Endodermal cell (in vitro differentiated cells): ENCODE data around the gene ZNF813. TPM values are rescaled to one million over a fixed set of nuclear protein-coding genes. Genes with fewer than 3 reads are reported as not detected.
"Not testable (repeated sequence)": the region's sequence is repeated elsewhere in the genome, so short reads cannot be mapped to it uniquely, and the experiment has no call there.

Experiments
- DNase-seq: peaks from one replicate; pipeline ENCODE4 v3.0.0-alpha.2; 2017
- H3K27ac ChIP-seq: 2 replicates; pipeline ENCODE4 v1.5.1; 2013; ENCODE audit warnings: mild to moderate bottlenecking, low read depth, low read length, moderate library complexity
- H3K27me3 ChIP-seq: 2 replicates; pipeline ENCODE4 v1.6.1; 2013; ENCODE audit warnings: mild to moderate bottlenecking, low read length, moderate library complexity; ENCODE audit not compliant: insufficient read depth, control insufficient read depth, poor library complexity, severe bottlenecking
- H3K36me3 ChIP-seq: 2 replicates; pipeline ENCODE4 v1.7.0; 2013; ENCODE audit warnings: mild to moderate bottlenecking, low read length, moderate library complexity; ENCODE audit not compliant: control insufficient read depth, insufficient read depth
- H3K4me1 ChIP-seq: one replicate; pipeline ENCODE4 v1.7.0; 2013; ENCODE audit warnings: low read length; ENCODE audit not compliant: control insufficient read depth, insufficient read depth
- H3K4me3 ChIP-seq: 2 replicates; pipeline ENCODE4 v1.5.1; 2013; ENCODE audit warnings: mild to moderate bottlenecking, low read length, moderate library complexity
- H3K9ac ChIP-seq: 2 replicates; pipeline ENCODE4 v1.6.1; 2013; ENCODE audit warnings: mild to moderate bottlenecking, low read length, moderate library complexity; ENCODE audit not compliant: poor library complexity, severe bottlenecking; ENCODE audit errors: extremely low read depth
- H3K9me3 ChIP-seq: 2 replicates; pipeline ENCODE4 v1.6.1; 2013; ENCODE audit warnings: mild to moderate bottlenecking, low read length, moderate library complexity; ENCODE audit not compliant: control insufficient read depth
- H3K27ac Mint-ChIP-seq: 2 replicates; pipeline ENCODE4 v1.8.0; 2020; ENCODE audit warnings: mixed read lengths
- H3K27me3 Mint-ChIP-seq: 2 replicates; pipeline ENCODE4 v1.8.0; 2021; ENCODE audit warnings: mild to moderate bottlenecking, mixed read lengths; ENCODE audit not compliant: insufficient read depth
- H3K36me3 Mint-ChIP-seq: 2 replicates; pipeline ENCODE4 v1.8.0; 2020; ENCODE audit warnings: low read depth, mixed read lengths
- H3K4me1 Mint-ChIP-seq: 2 replicates; pipeline ENCODE4 v1.8.0; 2020; ENCODE audit warnings: mixed read lengths
- H3K4me3 Mint-ChIP-seq: 2 replicates; pipeline ENCODE4 v1.8.0; 2020; ENCODE audit warnings: mild to moderate bottlenecking, moderate library complexity, mixed read lengths
- H3K9me3 Mint-ChIP-seq: 2 replicates; pipeline ENCODE4 v1.8.0; 2020; ENCODE audit warnings: mild to moderate bottlenecking, mixed read lengths
- WGBS, 2 experiments: methylation state at CpG; one replicate each; pipeline versions ENCODE4 v1.1.5 to v1.1.7; 2013; ENCODE audit warnings: missing lambda C conversion rate in 2 of 2, mixed read lengths in 1 of 2; ENCODE audit not compliant: insufficient coverage in 1 of 2, insufficient read length in 1 of 2; 5-methylcytosine and 5-hydroxymethylcytosine counted together
- long read RNA-seq, 4 experiments: library from polyadenylated mRNA in 2 of 4; library from RNA in 1 of 4; library from capped mRNA in 1 of 4; stranded (forward) in 3 of 4; unstranded in 1 of 4; transcript quantifications; one replicate each; pipeline ENCODE4 v2.0.0, GENCODE V29; 2020 to 2021; ENCODE audit warnings: inconsistent platforms in 1 of 4
- polyA plus RNA-seq, 2 experiments: library from polyadenylated mRNA; stranded (reverse); fragments of 50-300 nt; gene quantifications; one replicate each; pipeline ENCODE4 v1.2.3, GENCODE V29; 2013
- total RNA-seq, 2 donors: library from RNA; stranded (reverse); fragmentation: NEBNext Ultra II Directional in 1 of 2; extraction: Animal tissue kit (Norgen Biotek cat#: 25700) in 1 of 2; gene quantifications; 2 replicates in 1 of 2; 3 replicates in 1 of 2; pipeline ENCODE4 v1.2.1, GENCODE V29; 2021
- TF ChIP-seq, protein P1 (sequence below): fragments of 200-600 bp; sonication (generic); conservative IDR thresholded peaks from 2 replicates; pipeline ENCODE4 v1.5.0; 2021; ENCODE audit warnings: antibody characterized with exemption, mild to moderate bottlenecking

Gene ZNF813
- 10 to 100 TPM; 38.7 to 58.5 TPM for total RNA-seq
- polyA plus RNA-seq (2013, experiment 1 of 2), result 15.1 TPM
- 13.5 TPM for polyA plus RNA-seq (2013, experiment 2 of 2)
- long read RNA-seq, experiment 1, full-length matches to known transcripts, result 1 of 8 reads
- long read RNA-seq, experiment 1, partial matches to known transcripts, result 0 of 8 reads
- long read RNA-seq, experiment 1, other reads (novel, unspliced or antisense), result 7 of 8 reads
- long read RNA-seq, experiment 2, full-length matches to known transcripts, result 22 of 32 reads
- long read RNA-seq, experiment 2, partial matches to known transcripts, result 0 of 32 reads
- long read RNA-seq, experiment 2, other reads (novel, unspliced or antisense), result 10 of 32 reads
- long read RNA-seq, experiment 3, full-length matches to known transcripts, result 39 of 48 reads
- long read RNA-seq, experiment 3, partial matches to known transcripts, result 4 of 48 reads
- long read RNA-seq, experiment 3, other reads (novel, unspliced or antisense), result 5 of 48 reads
- long read RNA-seq, experiment 4, full-length matches to known transcripts, result 4 of 5 reads
- long read RNA-seq, experiment 4, partial matches to known transcripts, result 0 of 5 reads
- long read RNA-seq, experiment 4, other reads (novel, unspliced or antisense), result 1 of 5 reads

GRCh38 chr19:53467485-53468262 lies at the start of gene ZNF813:
Gene ZNF813 (plus strand): TSS chr19:53467733. CDS start chr19:53483823, 16,090 bp downstream.
- Histone ChIP-seq H3K9me3 (peaks cover 9% of the 10 kb centered on the region), H3K27ac (peak within 1 kb of the TSS; percentile 89), H3K36me3 (peaks cover 20% of the 10 kb centered on the region), H3K9ac (peak within 1 kb of the TSS; percentile 96), H3K4me1 (no peaks in the 10 kb centered on the region), H3K4me3 (peak within 1 kb of the TSS; percentile 92), H3K27me3 (no peaks in the 10 kb centered on the region)
- H3K9me3 Mint-ChIP-seq, result peaks cover 11% of the 10 kb centered on the region
- H3K4me1 Mint-ChIP-seq, result peaks cover 34% of the 10 kb centered on the region
- peaks cover 2% of the 10 kb centered on the region for H3K27me3 Mint-ChIP-seq
- peak within 1 kb of the TSS; percentile 97 for H3K27ac Mint-ChIP-seq
- 0% methylated on average over 14 to 55 of the region's 55 CpGs for WGBS, 2 experiments
- TF ChIP-seq, protein P1, sequence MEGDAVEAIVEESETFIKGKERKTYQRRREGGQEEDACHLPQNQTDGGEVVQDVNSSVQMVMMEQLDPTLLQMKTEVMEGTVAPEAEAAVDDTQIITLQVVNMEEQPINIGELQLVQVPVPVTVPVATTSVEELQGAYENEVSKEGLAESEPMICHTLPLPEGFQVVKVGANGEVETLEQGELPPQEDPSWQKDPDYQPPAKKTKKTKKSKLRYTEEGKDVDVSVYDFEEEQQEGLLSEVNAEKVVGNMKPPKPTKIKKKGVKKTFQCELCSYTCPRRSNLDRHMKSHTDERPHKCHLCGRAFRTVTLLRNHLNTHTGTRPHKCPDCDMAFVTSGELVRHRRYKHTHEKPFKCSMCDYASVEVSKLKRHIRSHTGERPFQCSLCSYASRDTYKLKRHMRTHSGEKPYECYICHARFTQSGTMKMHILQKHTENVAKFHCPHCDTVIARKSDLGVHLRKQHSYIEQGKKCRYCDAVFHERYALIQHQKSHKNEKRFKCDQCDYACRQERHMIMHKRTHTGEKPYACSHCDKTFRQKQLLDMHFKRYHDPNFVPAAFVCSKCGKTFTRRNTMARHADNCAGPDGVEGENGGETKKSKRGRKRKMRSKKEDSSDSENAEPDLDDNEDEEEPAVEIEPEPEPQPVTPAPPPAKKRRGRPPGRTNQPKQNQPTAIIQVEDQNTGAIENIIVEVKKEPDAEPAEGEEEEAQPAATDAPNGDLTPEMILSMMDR, result no peak
- peaks cover 19% of the 10 kb centered on the region for H3K36me3 Mint-ChIP-seq
- DNase-seq, result peak; percentile 99
- H3K4me3 Mint-ChIP-seq, result peak within 1 kb of the TSS; percentile 98

- H3K9me3 Mint-ChIP-seq, H3K27me3 Mint-ChIP-seq, H3K4me3 ChIP-seq, H3K27me3 ChIP-seq, H3K9me3 ChIP-seq, H3K36me3 ChIP-seq, H3K4me1 ChIP-seq: not testable (repeated sequence)
- Mint-ChIP-seq H3K4me3 (peak overlapping the region; percentile 36), H3K36me3 (peaks cover 13% of the 10 kb centered on the region), H3K27ac (peak overlapping the region; percentile 99), H3K4me1 (peaks cover 40% of the 10 kb centered on the region)
- WGBS, 2 experiments, result 64 to 97% methylated on average over 3 to 11 of the region's 11 CpGs
- peak; percentile 46 for DNase-seq
- Histone ChIP-seq H3K27ac (peak overlapping the region; percentile 34), H3K9ac (peak overlapping the region; percentile 62)
These were observed 46.8 kb upstream of the ZNF813 start for GRCh38 chr19:53420520-53421315.

DNA sequence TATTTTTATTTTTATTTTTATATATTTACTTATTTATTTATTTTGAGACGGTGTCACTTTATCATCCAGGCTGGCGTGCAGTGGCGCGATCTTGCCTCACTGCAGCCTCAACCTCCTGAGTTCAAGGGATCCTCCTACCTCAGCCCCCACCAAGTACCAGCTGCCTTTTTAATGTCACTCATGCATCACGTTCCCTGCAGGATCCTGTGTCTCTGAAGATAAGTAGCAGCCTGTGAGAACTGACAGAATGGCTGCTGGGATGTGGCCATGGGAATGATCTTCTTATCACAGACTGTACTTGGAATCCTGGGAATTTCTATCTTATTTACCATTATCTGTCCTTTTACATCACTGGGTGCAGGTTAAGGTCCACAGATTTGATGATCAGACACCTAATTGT lies 45.0 kb upstream of the ZNF813 start:
- Histone ChIP-seq H3K27ac (no peak overlapping the region), H3K9ac (no peak overlapping the region), H3K27me3 (no peaks in the 10 kb centered on the region), H3K4me1 (peaks cover 5% of the 10 kb centered on the region), H3K9me3 (peaks cover 1% of the 10 kb centered on the region), H3K4me3 (no peak overlapping the region), H3K36me3 (no peaks in the 10 kb centered on the region)
- Mint-ChIP-seq H3K36me3 (peaks cover 9% of the 10 kb centered on the region), H3K27ac (peak overlapping the region; percentile 61), H3K9me3 (no peaks in the 10 kb centered on the region), H3K4me1 (peaks cover 40% of the 10 kb centered on the region), H3K4me3 (peak overlapping the region; percentile 42), H3K27me3 (no peaks in the 10 kb centered on the region)
- DNase-seq, result peak; percentile 47
- WGBS, 2 experiments, result 89 to 100% methylated on average over 2 to 5 of the region's 5 CpGs
- TF ChIP-seq, protein P1, result no peak

- not testable (repeated sequence) for H3K27me3 ChIP-seq, H3K4me1 ChIP-seq, DNase-seq
These were observed 44.5 kb upstream of the ZNF813 start for GRCh38 chr19:53423074-53423473.

More at GRCh38 chr19:53423074-53423473, 44.5 kb upstream of the ZNF813 start:
- H3K4me3 ChIP-seq, H3K9ac ChIP-seq, H3K9me3 ChIP-seq, H3K27ac Mint-ChIP-seq, H3K27me3 Mint-ChIP-seq, H3K36me3 Mint-ChIP-seq, H3K36me3 ChIP-seq, H3K9me3 Mint-ChIP-seq, H3K27ac ChIP-seq: not testable (repeated sequence)
- WGBS, 2 experiments, result 60% methylated on average over 4 of the region's 13 CpGs; no CpG with 5 or more reads in 1 of the 2 experiments
- Mint-ChIP-seq H3K4me1 (peaks cover 40% of the 10 kb centered on the region), H3K4me3 (peak overlapping the region; percentile 42)
